Measurements from ENCODE around the gene SCN5A.

The SCN5A gene

GRCh38 chr3:38563886-38564270 lies 85.6 kb downstream of the SCN5A start:
- TF ChIP-seq CSRNP3 (CRISPR knock-in tag; IDR thresholded peaks at IDR 0.05) (no peak), BACH2 (CRISPR knock-in tag; IDR thresholded peaks at IDR 0.05; ENCODE audit: borderline replicate concordance) (no peak), TCF4 (CRISPR knock-in tag; IDR thresholded peaks at IDR 0.05; ENCODE audit: borderline replicate concordance) (no peak), ISL1 (CRISPR knock-in tag; IDR thresholded peaks at IDR 0.05) (no peak), SNAI2 (CRISPR knock-in tag; IDR thresholded peaks at IDR 0.05) (no peak), ESRRG (CRISPR knock-in tag; IDR thresholded peaks at IDR 0.05) (no peak), GLIS3 (CRISPR knock-in tag; IDR thresholded peaks at IDR 0.05) (no peak), ZNF8 (CRISPR knock-in tag; IDR thresholded peaks at IDR 0.05) (no peak), RARB (CRISPR knock-in tag; IDR thresholded peaks at IDR 0.05) (no peak)
- ATAC-seq, result no peak

GRCh38 chr3:38563070-38563885 lies 86.2 kb downstream of the SCN5A start:
- no peak for TF ChIP-seq TOX (CRISPR knock-in tag; IDR thresholded peaks at IDR 0.05; ENCODE audit: borderline replicate concordance)
- no peak for TF ChIP-seq ZFP30 (CRISPR knock-in tag; IDR thresholded peaks at IDR 0.05)
- no peak for TF ChIP-seq ESRRG (CRISPR knock-in tag; IDR thresholded peaks at IDR 0.05)
- no peak for TF ChIP-seq ARNTL (CRISPR knock-in tag; IDR thresholded peaks at IDR 0.05; ENCODE audit: borderline replicate concordance, low read depth)
- TF ChIP-seq ZNF8 (CRISPR knock-in tag; IDR thresholded peaks at IDR 0.05), result no peak
- no peak for TF ChIP-seq SNAI2 (CRISPR knock-in tag; IDR thresholded peaks at IDR 0.05)
- TF ChIP-seq ZNF565 (CRISPR knock-in tag; conservative IDR thresholded peaks at IDR 0.05; ENCODE audit: low read depth), result no peak
- TF ChIP-seq POU6F1 (CRISPR knock-in tag; IDR thresholded peaks at IDR 0.05; ENCODE audit: borderline replicate concordance, low read depth), result no peak
- no peak for TF ChIP-seq CSRNP3 (CRISPR knock-in tag; IDR thresholded peaks at IDR 0.05)
- TF ChIP-seq OSR1 (CRISPR knock-in tag; IDR thresholded peaks at IDR 0.05), result no peak
- TF ChIP-seq GLIS3 (CRISPR knock-in tag; IDR thresholded peaks at IDR 0.05), result no peak
- no peak for TF ChIP-seq PATZ1 (CRISPR knock-in tag; IDR thresholded peaks at IDR 0.05; ENCODE audit: borderline replicate concordance)
- TF ChIP-seq PPARA (CRISPR knock-in tag; IDR thresholded peaks at IDR 0.05; ENCODE audit: borderline replicate concordance), result no peak
- TF ChIP-seq ZC3H10 (CRISPR knock-in tag; IDR thresholded peaks at IDR 0.05), result no peak
- no peak for TF ChIP-seq TSHZ2 (CRISPR knock-in tag; IDR thresholded peaks at IDR 0.05)
- TF ChIP-seq CSDC2 (CRISPR knock-in tag; IDR thresholded peaks at IDR 0.05), result no peak
- no peak for TF ChIP-seq ZFP3 (CRISPR knock-in tag; IDR thresholded peaks at IDR 0.05)
- TF ChIP-seq ISL1 (CRISPR knock-in tag; IDR thresholded peaks at IDR 0.05), result no peak
- no peak for TF ChIP-seq BACH2 (CRISPR knock-in tag; IDR thresholded peaks at IDR 0.05; ENCODE audit: borderline replicate concordance)
- no peak for ATAC-seq

Data from SK-N-SH treated with all-trans-retinoic acid at 6 μM for 48 hours (cell line).